ENCODE data around the gene EEF2. TPM values are rescaled to one million over a fixed set of nuclear protein-coding genes. Genes with fewer than 3 reads are reported as not detected.

The EEF2 gene
- 2,377 and 2,451 TPM in 2 replicates for total RNA-seq

DNA sequence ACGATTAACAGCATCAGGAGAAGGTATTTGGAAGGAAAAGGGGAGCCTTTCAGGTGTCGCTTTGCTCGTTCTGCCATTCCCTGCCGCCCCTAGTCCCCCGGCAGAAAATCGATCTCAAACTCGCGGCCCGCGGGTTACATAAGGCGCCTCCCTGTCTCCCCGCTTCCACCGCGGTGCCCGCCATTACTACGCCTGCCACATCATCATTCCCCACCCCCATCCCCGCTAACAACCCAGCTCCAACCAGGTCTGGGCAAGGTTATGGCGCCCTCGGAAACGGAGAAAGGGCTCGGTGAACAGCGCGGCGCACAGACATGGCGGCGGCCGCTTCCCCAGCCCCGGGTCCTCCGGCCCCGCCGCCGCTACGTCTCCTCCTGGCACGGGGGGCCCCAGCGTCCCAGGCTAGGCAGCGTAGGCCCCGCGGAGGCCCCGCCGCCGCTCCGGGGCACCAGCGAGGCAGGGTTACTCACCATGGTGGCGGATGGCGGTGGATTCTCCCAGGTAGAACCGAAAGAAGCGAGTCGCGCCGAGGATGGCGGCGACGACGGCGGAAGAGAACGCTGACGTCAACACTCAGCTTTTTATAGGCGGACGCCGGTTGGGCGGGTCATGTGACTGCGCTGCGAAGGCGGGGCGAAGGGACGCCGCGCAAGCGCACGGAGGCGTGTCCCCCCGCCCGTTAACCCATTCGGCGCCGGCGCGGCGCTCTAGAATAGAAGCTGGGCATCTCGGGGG lies at the start of gene EEF2:
EEF2 (minus strand) TSS at position 556 of the 735 bp plus-strand sequence; CDS start at position 473, 83 bp downstream.
- Mint-ChIP-seq H3K9me3 (no peaks in the 10 kb centered on the region), H3K4me1 (ENCODE audit: low read depth) (peaks cover 33% of the 10 kb centered on the region), H3K27ac (peak within 1 kb of the TSS; percentile 90), H3K36me3 (ENCODE audit: low read depth) (peaks cover 53% of the 10 kb centered on the region), H3K27me3 (ENCODE audit: low read depth) (no peaks in the 10 kb centered on the region), H3K4me3 (ENCODE audit: low read depth) (peak within 1 kb of the TSS; percentile 95)
- intact Hi-C loops (cut with micrococcal nuclease): loop anchor here (1.0 to 10.0 kb wide), 3 partner anchors 22 to 220 kb away; partner anchors contain the start of genes ANKRD24, APBA3, MRPL54 and PIAS4
- peak; percentile 87 for DNase-seq (ENCODE audit: low spot score)

DNA sequence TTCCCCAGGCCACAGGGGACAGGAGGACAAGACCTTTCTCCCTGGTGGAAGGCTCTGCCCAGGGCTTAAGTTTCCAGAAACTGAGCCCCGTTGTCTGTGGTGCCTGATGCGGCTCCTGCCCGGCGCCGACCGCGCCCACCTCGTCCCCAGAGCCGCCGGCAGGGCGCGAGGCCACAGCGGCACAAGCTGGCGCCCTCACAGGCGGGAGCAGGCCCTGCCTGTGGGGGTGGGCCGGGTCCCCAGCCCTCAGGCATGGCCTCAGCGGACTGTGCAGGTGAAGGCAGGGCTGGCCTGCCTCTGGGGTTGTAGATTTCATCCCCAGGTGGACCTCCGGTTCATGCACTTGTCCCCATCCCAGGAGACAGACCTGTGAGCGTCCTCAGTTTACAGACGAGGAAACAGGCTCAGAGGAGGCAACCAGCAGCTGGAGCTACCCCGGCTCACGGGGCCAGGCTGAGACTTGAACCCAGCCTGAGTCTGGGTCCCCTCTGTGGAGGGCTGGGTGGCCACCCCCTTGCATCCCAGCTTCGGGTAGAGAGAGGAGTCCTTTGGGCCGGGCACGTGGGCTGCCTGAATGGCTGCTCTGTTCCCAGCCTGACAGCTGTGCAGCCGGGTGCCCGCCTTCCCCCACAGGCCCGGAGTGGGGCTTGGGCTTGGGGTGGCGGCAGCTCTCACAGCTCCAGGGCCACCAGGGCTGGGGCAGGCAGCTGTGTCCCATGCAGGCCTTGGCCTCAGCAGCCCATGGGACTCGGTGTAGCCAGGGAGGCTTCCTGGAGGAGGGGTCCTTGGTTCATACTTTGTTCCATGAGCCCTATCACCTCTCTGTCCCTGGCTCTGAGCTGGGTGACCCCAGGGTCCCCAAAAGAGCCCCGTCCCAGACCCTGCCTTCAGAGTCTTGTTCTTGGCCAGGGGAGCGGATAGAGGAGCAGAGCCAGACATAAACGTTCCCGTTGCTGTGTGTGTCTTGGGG lies 49.1 kb upstream of the EEF2 start:
- Mint-ChIP-seq H3K36me3 (ENCODE audit: low read depth) (peaks cover 11% of the 10 kb centered on the region), H3K9me3 (no peaks in the 10 kb centered on the region), H3K4me1 (ENCODE audit: low read depth) (no peaks in the 10 kb centered on the region), H3K27me3 (ENCODE audit: low read depth) (no peaks in the 10 kb centered on the region), H3K4me3 (ENCODE audit: low read depth) (no peak overlapping the region), H3K27ac (no peak overlapping the region)
- DNase-seq (ENCODE audit: low spot score): no peak
- intact Hi-C loops (cut with micrococcal nuclease): no loop called here

- H3K4me1 Mint-ChIP-seq (ENCODE audit: low read depth): no peaks in the 10 kb centered on the region
Observed at GRCh38 chr19:4033028-4033956, 48.0 kb upstream of the EEF2 start.

GRCh38 chr19:4032436-4032835 lies 47.2 kb upstream of the EEF2 start:
- Mint-ChIP-seq H3K4me1 (ENCODE audit: low read depth) (no peaks in the 10 kb centered on the region), H3K9me3 (no peaks in the 10 kb centered on the region), H3K4me3 (ENCODE audit: low read depth) (no peak overlapping the region), H3K27ac (no peak overlapping the region), H3K27me3 (ENCODE audit: low read depth) (no peaks in the 10 kb centered on the region), H3K36me3 (ENCODE audit: low read depth) (peaks cover 11% of the 10 kb centered on the region)
- intact Hi-C loops (cut with micrococcal nuclease): no loop called here
- DNase-seq (ENCODE audit: low spot score): no peak

More at GRCh38 chr19:4033028-4033956, 48.0 kb upstream of the EEF2 start:
- DNase-seq (ENCODE audit: low spot score): no peak
- H3K27me3 Mint-ChIP-seq (ENCODE audit: low read depth): no peaks in the 10 kb centered on the region
- H3K27ac Mint-ChIP-seq: no peak overlapping the region
- no peaks in the 10 kb centered on the region for H3K9me3 Mint-ChIP-seq
- intact Hi-C loops (cut with micrococcal nuclease): no loop called here
- H3K4me3 Mint-ChIP-seq (ENCODE audit: low read depth): no peak overlapping the region
- peaks cover 15% of the 10 kb centered on the region for H3K36me3 Mint-ChIP-seq (ENCODE audit: low read depth)

DNA sequence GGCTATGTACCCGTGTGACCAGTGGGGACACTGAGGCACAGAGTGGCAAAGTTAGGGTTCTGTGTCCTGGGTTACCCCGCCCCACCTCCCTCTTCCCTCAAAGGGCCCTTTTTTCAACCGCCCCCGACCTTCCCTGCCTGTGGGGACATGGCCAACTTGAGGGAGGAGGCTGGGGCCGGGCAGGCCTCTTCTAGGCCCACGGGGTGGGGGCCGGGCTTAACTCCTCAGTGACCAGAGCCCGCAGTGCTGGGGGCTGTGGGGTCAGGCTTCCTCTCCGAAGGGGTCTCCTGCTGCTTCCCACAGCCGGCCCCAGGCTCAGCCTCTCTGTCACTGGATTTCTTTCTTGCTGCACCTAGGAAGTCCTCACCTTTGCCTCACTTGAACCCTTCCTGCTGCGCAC lies 46.2 kb upstream of the EEF2 start:
- intact Hi-C loops (cut with micrococcal nuclease): no loop called here
- Mint-ChIP-seq H3K27ac (no peak overlapping the region), H3K4me1 (ENCODE audit: low read depth) (no peaks in the 10 kb centered on the region), H3K36me3 (ENCODE audit: low read depth) (peaks cover 11% of the 10 kb centered on the region), H3K9me3 (no peaks in the 10 kb centered on the region), H3K27me3 (ENCODE audit: low read depth) (no peaks in the 10 kb centered on the region), H3K4me3 (ENCODE audit: low read depth) (no peak overlapping the region)
- DNase-seq (ENCODE audit: low spot score): no peak

- no peak overlapping the region for H3K4me3 Mint-ChIP-seq (ENCODE audit: low read depth)
- H3K9me3 Mint-ChIP-seq: no peaks in the 10 kb centered on the region
- no peak overlapping the region for H3K27ac Mint-ChIP-seq
- intact Hi-C loops (cut with micrococcal nuclease): no loop called here
- peaks cover 11% of the 10 kb centered on the region for H3K36me3 Mint-ChIP-seq (ENCODE audit: low read depth)
- no peaks in the 10 kb centered on the region for H3K4me1 Mint-ChIP-seq (ENCODE audit: low read depth)
- DNase-seq (ENCODE audit: low spot score): no peak
- no peaks in the 10 kb centered on the region for H3K27me3 Mint-ChIP-seq (ENCODE audit: low read depth)
Observed at GRCh38 chr19:4030981-4031380, 45.7 kb upstream of the EEF2 start.

- Mint-ChIP-seq H3K36me3 (ENCODE audit: low read depth) (peaks cover 11% of the 10 kb centered on the region), H3K27ac (no peak overlapping the region), H3K9me3 (no peaks in the 10 kb centered on the region), H3K4me3 (ENCODE audit: low read depth) (no peak overlapping the region), H3K4me1 (ENCODE audit: low read depth) (no peaks in the 10 kb centered on the region), H3K27me3 (ENCODE audit: low read depth) (no peaks in the 10 kb centered on the region)
- DNase-seq (ENCODE audit: low spot score): no peak
- intact Hi-C loops (cut with micrococcal nuclease): no loop called here
Observed at GRCh38 chr19:4030552-4030951, 45.3 kb upstream of the EEF2 start.

- Mint-ChIP-seq H3K4me3 (ENCODE audit: low read depth) (no peak overlapping the region), H3K9me3 (no peaks in the 10 kb centered on the region), H3K36me3 (ENCODE audit: low read depth) (peaks cover 10% of the 10 kb centered on the region), H3K4me1 (ENCODE audit: low read depth) (no peaks in the 10 kb centered on the region), H3K27ac (no peak overlapping the region), H3K27me3 (ENCODE audit: low read depth) (no peaks in the 10 kb centered on the region)
- no peak for DNase-seq (ENCODE audit: low spot score)
- intact Hi-C loops (cut with micrococcal nuclease): no loop called here
Observed at GRCh38 chr19:4029247-4029614, 44.0 kb upstream of the EEF2 start.

- no peak for DNase-seq (ENCODE audit: low spot score)
- no peak overlapping the region for H3K4me3 Mint-ChIP-seq (ENCODE audit: low read depth)
- no peaks in the 10 kb centered on the region for H3K9me3 Mint-ChIP-seq
- H3K4me1 Mint-ChIP-seq (ENCODE audit: low read depth): no peaks in the 10 kb centered on the region
- H3K36me3 Mint-ChIP-seq (ENCODE audit: low read depth): peaks cover 10% of the 10 kb centered on the region
- no peak overlapping the region for H3K27ac Mint-ChIP-seq
- intact Hi-C loops (cut with micrococcal nuclease): no loop called here
- H3K27me3 Mint-ChIP-seq (ENCODE audit: low read depth): no peaks in the 10 kb centered on the region
Observed at GRCh38 chr19:4028334-4029246, 43.3 kb upstream of the EEF2 start.

DNA sequence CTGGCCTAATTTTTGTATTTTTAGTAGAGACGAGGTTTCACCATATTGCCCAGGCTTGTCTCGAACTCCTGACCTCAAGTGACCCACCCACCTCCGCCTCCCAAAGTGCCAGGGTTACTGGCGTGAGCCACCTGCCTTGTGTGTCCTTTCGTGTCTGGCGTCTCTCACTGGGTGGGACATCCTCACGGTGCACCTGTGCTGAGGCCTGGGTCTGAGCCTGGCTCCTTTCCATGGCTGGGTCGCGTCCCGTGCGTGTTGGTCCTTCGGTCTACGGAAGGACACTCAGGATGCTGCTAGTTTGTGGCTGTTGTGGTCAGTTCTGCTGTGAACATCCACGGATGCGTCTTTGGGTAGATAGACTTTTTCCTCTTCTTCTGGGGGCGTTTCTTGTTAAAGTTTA lies 41.9 kb upstream of the EEF2 start:
- DNase-seq (ENCODE audit: low spot score): no peak
- H3K4me3 Mint-ChIP-seq (ENCODE audit: low read depth): no peak overlapping the region
- intact Hi-C loops (cut with micrococcal nuclease): no loop called here
- peaks cover 2% of the 10 kb centered on the region for H3K9me3 Mint-ChIP-seq
- H3K36me3 Mint-ChIP-seq (ENCODE audit: low read depth): peaks cover 11% of the 10 kb centered on the region
- H3K27me3 Mint-ChIP-seq (ENCODE audit: low read depth): no peaks in the 10 kb centered on the region
- H3K4me1 Mint-ChIP-seq (ENCODE audit: low read depth): no peaks in the 10 kb centered on the region
- H3K27ac Mint-ChIP-seq: no peak overlapping the region

DNA sequence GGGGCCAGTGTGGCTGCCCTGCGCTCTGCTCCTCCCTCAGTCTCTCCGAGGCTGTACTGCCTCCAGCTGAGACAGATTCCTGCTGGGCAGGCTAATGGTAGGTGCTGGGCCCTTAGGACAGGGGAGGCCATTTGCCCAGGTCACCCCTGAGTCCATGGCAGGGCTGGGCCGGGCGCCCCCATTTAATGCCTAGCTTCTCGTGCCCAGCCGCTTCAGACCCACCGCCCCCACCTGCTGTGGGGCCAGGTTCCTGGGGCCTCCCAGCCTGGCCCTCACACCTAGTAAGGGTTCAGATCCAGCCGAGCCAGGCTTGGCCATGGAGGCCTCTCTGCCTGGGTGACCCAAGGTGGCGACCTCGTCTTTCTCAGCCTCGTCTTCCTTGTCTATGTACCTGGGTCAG lies 40.1 kb upstream of the EEF2 start:
- Mint-ChIP-seq H3K36me3 (ENCODE audit: low read depth) (peaks cover 15% of the 10 kb centered on the region), H3K4me1 (ENCODE audit: low read depth) (no peaks in the 10 kb centered on the region), H3K27me3 (ENCODE audit: low read depth) (no peaks in the 10 kb centered on the region), H3K9me3 (peaks cover 5% of the 10 kb centered on the region), H3K27ac (no peak overlapping the region), H3K4me3 (ENCODE audit: low read depth) (no peak overlapping the region)
- intact Hi-C loops (cut with micrococcal nuclease): no loop called here
- no peak for DNase-seq (ENCODE audit: low spot score)

Data from activated T-helper 2 cell treated with anti-CD3 and anti-CD28 coated beads, Interferon-gamma antibody, Interleukin-2, Interleukin-4, amounts not matched to agents 10 μg/mL and 5 μg/mL and 100 μg/mL, durations not matched to agents 14 hours and 24 hours and 36 hours (primary cell).